Inflammatory macrophage (primary cell): ENCODE results near the gene SLC7A14.

Experiments
- DNase-seq, 2 donors: peaks; one replicate each; pipeline ENCODE4 v3.0.0-alpha.2; 2020 to 2022
- total RNA-seq, 18 experiments: gene quantifications; one replicate each; lab custom pipeline; 2026; ENCODE audit warnings: mixed read lengths in 6 of 18, inconsistent platforms in 2 of 18; lab: John Stamatoyannopoulos, UW

The SLC7A14 gene
- total RNA-seq, result 0 to 0.25 (median 0) reads per million in 18 experiments

- no peak for DNase-seq
These were observed at the start of gene SLC7A14 for GRCh38 chr3:170585937-170586310. SLC7A14 (minus strand) TSS chr3:170586075; CDS start chr3:170526936, 59,139 bp downstream.

GRCh38 chr3:170635385-170635735, 49.5 kb upstream of the SLC7A14 start:
- no peak for DNase-seq

GRCh38 chr3:170634663-170635384, 48.9 kb upstream of the SLC7A14 start:
- no peak for DNase-seq

GRCh38 chr3:170633573-170633972, 47.7 kb upstream of the SLC7A14 start:
- no peak for DNase-seq

GRCh38 chr3:170632780-170633179, 46.9 kb upstream of the SLC7A14 start:
- no peak for DNase-seq

GRCh38 chr3:170631755-170632488, 46.0 kb upstream of the SLC7A14 start:
- no peak for DNase-seq

- no peak for DNase-seq
These were observed 37.6 kb upstream of the SLC7A14 start for GRCh38 chr3:170623524-170623923.

- DNase-seq, result no peak
These were observed 36.7 kb upstream of the SLC7A14 start for GRCh38 chr3:170622369-170623159.

GRCh38 chr3:170621256-170621655, 35.4 kb upstream of the SLC7A14 start:
- no peak for DNase-seq

GRCh38 chr3:170614214-170614966, 28.5 kb upstream of the SLC7A14 start:
- DNase-seq, result peak in 1 of 2 donors; percentile 1

GRCh38 chr3:170611751-170612150, 25.9 kb upstream of the SLC7A14 start:
- DNase-seq, result no peak

GRCh38 chr3:170610321-170610884, 24.5 kb upstream of the SLC7A14 start:
- no peak for DNase-seq

GRCh38 chr3:170608475-170608874, 22.6 kb upstream of the SLC7A14 start:
- DNase-seq, result no peak

- DNase-seq, result no peak
These were observed 20.8 kb upstream of the SLC7A14 start for GRCh38 chr3:170606675-170607074.

- DNase-seq, result no peak
These were observed 19.6 kb upstream of the SLC7A14 start for GRCh38 chr3:170605490-170605889.

- DNase-seq, result no peak
These were observed 18.1 kb upstream of the SLC7A14 start for GRCh38 chr3:170603770-170604510.

GRCh38 chr3:170602556-170602955, 16.7 kb upstream of the SLC7A14 start:
- no peak for DNase-seq

- DNase-seq, result no peak
These were observed 14.2 kb upstream of the SLC7A14 start for GRCh38 chr3:170600005-170600624.

- no peak for DNase-seq
These were observed 13.2 kb upstream of the SLC7A14 start for GRCh38 chr3:170599091-170599490.

GRCh38 chr3:170598091-170598502, 12.2 kb upstream of the SLC7A14 start:
- DNase-seq, result no peak

GRCh38 chr3:170594528-170594927, 8.7 kb upstream of the SLC7A14 start:
- no peak for DNase-seq
